Smooth muscle cell (in vitro differentiated cells): ENCODE data around the gene HDAC4. TPM values are rescaled to one million over a fixed set of nuclear protein-coding genes. Genes with fewer than 3 reads are reported as not detected.
A peak's percentile ranks its signal among the peaks of the same experiment; 100 is the strongest.

ENCODE experiments used
- DNase-seq: peaks from one replicate; lab custom pipeline; 2025; ENCODE audit not compliant: unreplicated experiment; lab: John Stamatoyannopoulos, UW
- H2AFZ ChIP-seq: fragments of 200-600 bp; sonication (generic); 2 replicates; pipeline ENCODE4 v1.6.0; 2016; ENCODE audit warnings: antibody characterized with exemption, low read depth, mild to moderate bottlenecking
- H3F3A ChIP-seq: fragments of 200-600 bp; sonication (generic); 2 replicates; pipeline ENCODE4 v1.6.0; 2017; ENCODE audit warnings: antibody characterized with exemption, low read depth
- H3K27ac ChIP-seq: fragments of 200-600 bp; sonication (generic); 2 replicates; pipeline ENCODE4 v1.5.1; 2016; ENCODE audit warnings: low read depth, mild to moderate bottlenecking
- H3K27me3 ChIP-seq: fragments of 200-600 bp; sonication (generic); 2 replicates; pipeline ENCODE4 v1.6.1; 2016; ENCODE audit warnings: low read depth, mild to moderate bottlenecking
- H3K36me3 ChIP-seq: fragments of 200-600 bp; sonication (generic); 2 replicates; pipeline ENCODE4 v1.5.1; 2016; ENCODE audit warnings: low read depth
- H3K4me1 ChIP-seq: fragments of 200-600 bp; sonication (generic); 2 replicates; pipeline ENCODE4 v1.5.1; 2016; ENCODE audit warnings: low read depth
- H3K4me2 ChIP-seq: fragments of 200-600 bp; sonication (generic); 2 replicates; pipeline ENCODE4 v1.6.0; 2016; ENCODE audit warnings: mild to moderate bottlenecking
- H3K4me3 ChIP-seq: fragments of 200-600 bp; sonication (generic); 2 replicates; pipeline ENCODE4 v1.5.1; 2016; ENCODE audit warnings: mild to moderate bottlenecking
- H3K79me2 ChIP-seq: fragments of 200-600 bp; sonication (generic); 2 replicates; pipeline ENCODE4 v1.6.0; 2016; ENCODE audit warnings: low read depth, mild to moderate bottlenecking
- H3K9ac ChIP-seq: fragments of 200-600 bp; sonication (generic); 2 replicates; pipeline ENCODE4 v1.6.0; 2016; ENCODE audit warnings: low read depth
- H3K9me3 ChIP-seq: fragments of 200-600 bp; sonication (generic); replicated peaks from 2 replicates; pipeline ENCODE4 v1.5.1; 2016; ENCODE audit warnings: low read depth
- H4K20me1 ChIP-seq: fragments of 200-600 bp; sonication (generic); 2 replicates; pipeline ENCODE4 v1.6.0; 2016; ENCODE audit warnings: low read depth
- CTCF ChIP-seq: fragments of 200-600 bp; sonication (generic); IDR thresholded peaks from 2 replicates; pipeline ENCODE4 v1.5.1; 2017; ENCODE audit warnings: borderline replicate concordance, mild to moderate bottlenecking, antibody characterized with exemption; ENCODE audit not compliant: insufficient read depth, poor library complexity, severe bottlenecking
- WGBS: methylation state at CpG from one replicate; pipeline ENCODE4 v1.1.7; 2016; ENCODE audit warnings: low lambda C conversion rate; 5-methylcytosine and 5-hydroxymethylcytosine counted together
- polyA plus RNA-seq: library from polyadenylated mRNA; unstranded; fragments of >200 nt; fragmentation: Nextera tagmentation; extraction: Ambion mirVana; gene quantifications from 2 replicates; pipeline ENCODE4 v1.2.1, GENCODE V29; 2016
- total RNA-seq: library from RNA; depleted of rRNA; stranded (reverse); fragments of >200 nt; gene quantifications from 2 replicates; pipeline ENCODE4 v1.2.3, GENCODE V29; 2014

HDAC4 gene
- total and polyA plus RNA-seq, 2 experiments from 2014 or later, result 6.2 to 35.7 TPM

DNA sequence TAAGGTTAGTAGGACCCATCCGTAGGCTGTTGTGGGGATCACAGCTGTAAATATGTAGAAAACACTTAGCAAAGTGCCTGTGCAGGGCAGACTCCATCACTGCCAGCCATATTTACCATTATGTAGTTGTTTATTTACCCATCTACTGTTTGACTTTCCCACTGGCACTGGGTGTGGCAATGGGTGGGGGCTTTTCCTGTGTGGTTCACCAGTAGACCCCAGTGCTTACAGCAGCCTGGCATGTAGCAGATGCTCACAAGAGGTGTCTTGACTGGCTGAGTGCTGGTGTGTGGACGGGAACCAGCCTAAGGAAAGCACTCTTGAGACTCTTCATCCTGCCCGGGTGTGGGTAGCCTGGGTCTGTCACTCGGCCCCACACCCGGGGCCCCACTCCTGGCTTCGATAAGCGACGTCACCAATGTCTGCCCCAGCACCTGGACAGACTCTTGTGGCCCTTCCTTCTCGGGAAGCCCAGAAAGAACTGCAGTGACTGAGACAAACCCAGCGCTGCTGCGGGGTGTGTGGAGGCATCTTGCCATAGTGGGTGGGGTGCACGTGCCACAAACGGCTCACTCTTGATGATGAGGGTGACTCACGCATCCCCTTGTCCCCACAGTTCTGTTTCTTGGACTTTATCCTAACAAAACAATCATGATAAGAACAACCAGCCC lies 78.3 kb downstream of the HDAC4 start:
- Histone ChIP-seq H3K79me2 (peaks cover 54% of the 10 kb centered on the region), H3K4me1 (peaks cover 11% of the 10 kb centered on the region), H3F3A (no peaks in the 10 kb centered on the region), H3K27ac (no peak overlapping the region), H3K4me2 (no peak overlapping the region), H4K20me1 (peaks cover 46% of the 10 kb centered on the region), H2AFZ (no peak overlapping the region), H3K27me3 (no peaks in the 10 kb centered on the region), H3K9me3 (no peaks in the 10 kb centered on the region), H3K4me3 (no peak overlapping the region), H3K36me3 (no peaks in the 10 kb centered on the region), H3K9ac (no peak overlapping the region)
- no peak for TF ChIP-seq CTCF
- 94% methylated on average over 14 of the region's 14 CpGs for WGBS
- DNase-seq, result no peak

GRCh38 chr2:239321596-239322415 lies 79.0 kb downstream of the HDAC4 start:
- WGBS, result 91% methylated on average over 9 of the region's 9 CpGs

GRCh38 chr2:239318790-239319661 lies 81.8 kb downstream of the HDAC4 start:
- no peak for TF ChIP-seq CTCF
- no peak for DNase-seq
- Histone ChIP-seq H3K4me1 (peaks cover 19% of the 10 kb centered on the region), H3K27me3 (no peaks in the 10 kb centered on the region), H2AFZ (no peak overlapping the region), H3K9ac (no peak overlapping the region), H3K79me2 (peaks cover 63% of the 10 kb centered on the region), H3K9me3 (no peaks in the 10 kb centered on the region), H3K27ac (no peak overlapping the region), H3K4me3 (peak overlapping the region; percentile 12), H3K36me3 (no peaks in the 10 kb centered on the region), H3F3A (no peaks in the 10 kb centered on the region), H4K20me1 (peaks cover 18% of the 10 kb centered on the region), H3K4me2 (peak overlapping the region; percentile 76)
- 85% methylated on average over 20 of the region's 20 CpGs for WGBS

More at GRCh38 chr2:239321596-239322415, 79.0 kb downstream of the HDAC4 start:
- H3K27me3 ChIP-seq, result no peaks in the 10 kb centered on the region
- H3K36me3 ChIP-seq, result no peaks in the 10 kb centered on the region
- no peak for DNase-seq
- peaks cover 60% of the 10 kb centered on the region for H3K79me2 ChIP-seq
- no peak overlapping the region for H3K9ac ChIP-seq
- no peak overlapping the region for H3K27ac ChIP-seq
- H4K20me1 ChIP-seq, result peaks cover 39% of the 10 kb centered on the region
- no peak overlapping the region for H2AFZ ChIP-seq
- no peak overlapping the region for H3K4me3 ChIP-seq
- no peaks in the 10 kb centered on the region for H3F3A ChIP-seq
- no peak for TF ChIP-seq CTCF
- peaks cover 19% of the 10 kb centered on the region for H3K4me1 ChIP-seq
- no peaks in the 10 kb centered on the region for H3K9me3 ChIP-seq
- no peak overlapping the region for H3K4me2 ChIP-seq
